VCaP (cell line): ENCODE results near the gene BLVRA.
"Not testable (repeated sequence)": the region's sequence is repeated elsewhere in the genome, so short reads cannot be mapped to it uniquely, and the experiment has no call there.

ENCODE experiments used
- H3K27ac ChIP-seq: fragments of 450-650 bp; 2 replicates; pipeline ENCODE4 v1.5.1; 2017
- TF ChIP-seq, protein P1 (sequence below): fragments of 450-650 bp; conservative IDR thresholded peaks from 2 replicates; pipeline ENCODE4 v1.5.1; 2017; ENCODE audit warnings: mild to moderate bottlenecking, moderate library complexity

The BLVRA gene

DNA sequence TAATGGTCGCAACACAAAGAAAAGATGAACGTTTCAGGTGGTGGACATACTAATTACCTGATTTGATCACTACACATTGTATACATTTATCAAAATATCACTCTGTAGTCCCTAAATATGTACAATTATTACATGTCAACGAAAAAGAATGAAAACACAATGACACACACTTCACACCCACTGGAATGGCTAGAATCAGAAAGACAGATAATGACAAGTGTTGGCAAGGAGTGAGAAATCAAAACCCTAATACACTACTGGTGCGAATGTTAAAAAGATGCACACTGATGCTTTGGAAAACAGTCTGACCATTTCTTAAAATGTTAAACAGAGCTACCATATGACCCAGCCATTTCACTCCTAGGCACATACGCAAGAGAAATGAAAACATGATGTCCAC lies 31.5 kb upstream of the BLVRA start:
- TF ChIP-seq, protein P1, sequence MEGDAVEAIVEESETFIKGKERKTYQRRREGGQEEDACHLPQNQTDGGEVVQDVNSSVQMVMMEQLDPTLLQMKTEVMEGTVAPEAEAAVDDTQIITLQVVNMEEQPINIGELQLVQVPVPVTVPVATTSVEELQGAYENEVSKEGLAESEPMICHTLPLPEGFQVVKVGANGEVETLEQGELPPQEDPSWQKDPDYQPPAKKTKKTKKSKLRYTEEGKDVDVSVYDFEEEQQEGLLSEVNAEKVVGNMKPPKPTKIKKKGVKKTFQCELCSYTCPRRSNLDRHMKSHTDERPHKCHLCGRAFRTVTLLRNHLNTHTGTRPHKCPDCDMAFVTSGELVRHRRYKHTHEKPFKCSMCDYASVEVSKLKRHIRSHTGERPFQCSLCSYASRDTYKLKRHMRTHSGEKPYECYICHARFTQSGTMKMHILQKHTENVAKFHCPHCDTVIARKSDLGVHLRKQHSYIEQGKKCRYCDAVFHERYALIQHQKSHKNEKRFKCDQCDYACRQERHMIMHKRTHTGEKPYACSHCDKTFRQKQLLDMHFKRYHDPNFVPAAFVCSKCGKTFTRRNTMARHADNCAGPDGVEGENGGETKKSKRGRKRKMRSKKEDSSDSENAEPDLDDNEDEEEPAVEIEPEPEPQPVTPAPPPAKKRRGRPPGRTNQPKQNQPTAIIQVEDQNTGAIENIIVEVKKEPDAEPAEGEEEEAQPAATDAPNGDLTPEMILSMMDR: no peak
- H3K27ac ChIP-seq: 0 out of 2 replicates have a peak overlapping the region, but pooled peaks have one; percentile 2

DNA sequence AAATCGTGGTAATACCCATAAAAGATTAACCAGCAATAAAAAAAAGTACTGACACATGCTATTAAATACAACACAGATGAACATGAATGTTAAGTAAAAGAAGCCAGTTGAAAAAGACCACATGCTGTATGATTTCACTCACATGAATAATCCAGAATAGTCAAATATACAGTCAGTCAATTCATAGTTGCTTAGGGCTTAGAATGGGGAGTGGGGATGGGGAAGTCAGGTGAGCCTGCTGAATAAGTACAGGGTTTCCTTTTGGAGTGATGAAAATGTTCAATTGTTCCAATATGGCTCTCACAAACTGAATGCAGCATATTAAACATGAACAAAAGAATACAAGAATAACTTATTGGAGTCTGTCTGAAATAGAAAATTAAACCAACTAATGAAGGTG lies 31.0 kb upstream of the BLVRA start:
- H3K27ac ChIP-seq: 0 out of 2 replicates have a peak overlapping the region, but pooled peaks have one; percentile 2
- TF ChIP-seq, protein P1: no peak

DNA sequence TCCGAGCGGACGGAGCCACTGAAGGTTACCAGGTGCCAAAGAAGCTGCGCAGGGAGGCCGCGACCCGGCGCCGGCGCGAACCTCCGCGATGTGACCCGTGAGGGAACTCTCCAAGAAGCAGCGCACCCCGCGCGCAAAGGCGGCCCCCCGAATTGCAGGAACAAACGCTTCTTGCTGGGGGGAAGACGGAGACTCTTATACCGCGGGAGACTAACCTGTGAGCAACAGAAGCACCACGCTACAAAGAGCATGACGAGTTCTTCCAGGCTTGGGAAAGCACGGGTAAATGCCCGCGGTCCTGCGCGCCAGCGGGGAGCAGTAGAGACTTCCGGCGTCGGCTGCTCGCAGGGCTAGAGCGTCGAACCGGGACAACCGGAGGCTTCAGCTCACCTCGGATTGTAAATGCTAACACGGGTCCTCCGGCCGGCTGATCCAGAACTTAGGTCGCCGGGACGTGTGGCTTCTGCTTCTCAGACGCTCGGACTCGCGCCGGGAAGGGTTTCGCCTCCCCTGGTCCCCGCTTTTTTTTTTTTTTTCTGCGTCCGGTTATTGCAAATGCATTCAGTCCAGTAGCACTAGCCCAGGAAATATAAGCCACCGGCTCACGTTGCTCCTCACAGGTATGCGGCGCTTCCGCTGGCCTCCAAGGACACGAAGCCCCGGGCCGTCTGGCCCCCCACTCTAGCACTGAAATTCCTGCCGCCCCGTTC lies 29.1 kb upstream of the BLVRA start, which contains the start of gene COA1:
Gene COA1 (minus strand): TSS at position 310 of the 710 bp plus-strand sequence. CDS start 80,909 bp downstream, outside the sequence.
- TF ChIP-seq, protein P1: no peak
- peak within 1 kb of the TSS; percentile 88 for H3K27ac ChIP-seq

DNA sequence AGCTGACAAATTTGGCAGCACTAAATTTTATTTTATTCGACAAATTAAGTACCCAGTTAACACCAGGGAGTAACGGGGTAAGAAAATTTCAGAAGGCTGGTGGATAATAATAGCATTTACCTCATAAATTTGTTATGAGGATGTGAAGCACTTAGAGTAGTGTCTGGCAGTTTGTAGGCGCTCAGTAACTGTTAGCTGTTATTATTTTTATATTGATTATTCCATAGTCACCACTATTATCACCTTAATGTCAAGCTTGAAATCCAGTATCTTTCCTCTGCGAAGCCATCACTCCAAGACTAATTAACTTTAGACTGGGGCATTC lies 28.6 kb upstream of the BLVRA start:
- TF ChIP-seq, protein P1: no peak
- peak overlapping the region; percentile 88 for H3K27ac ChIP-seq

DNA sequence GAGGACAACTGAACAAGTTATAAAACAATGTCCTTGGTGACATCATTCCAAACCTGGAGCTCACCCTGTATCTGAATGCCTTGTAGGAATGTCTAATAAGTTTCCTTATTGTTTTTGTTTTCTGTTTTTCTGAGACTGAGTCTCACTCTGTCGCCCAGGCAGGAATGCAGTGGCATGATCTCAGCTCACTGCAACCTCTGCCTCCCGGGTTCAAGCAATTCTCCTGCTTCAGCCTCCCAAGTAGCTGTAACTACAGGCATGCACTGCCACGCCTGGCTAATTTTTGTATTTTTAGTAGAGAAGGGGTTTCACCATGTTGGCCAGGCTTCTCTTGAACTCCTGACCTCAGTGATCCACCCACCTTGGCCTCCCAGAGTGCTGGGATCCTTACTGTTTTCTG lies 27.0 kb upstream of the BLVRA start:
- not testable (repeated sequence) for H3K27ac ChIP-seq

DNA sequence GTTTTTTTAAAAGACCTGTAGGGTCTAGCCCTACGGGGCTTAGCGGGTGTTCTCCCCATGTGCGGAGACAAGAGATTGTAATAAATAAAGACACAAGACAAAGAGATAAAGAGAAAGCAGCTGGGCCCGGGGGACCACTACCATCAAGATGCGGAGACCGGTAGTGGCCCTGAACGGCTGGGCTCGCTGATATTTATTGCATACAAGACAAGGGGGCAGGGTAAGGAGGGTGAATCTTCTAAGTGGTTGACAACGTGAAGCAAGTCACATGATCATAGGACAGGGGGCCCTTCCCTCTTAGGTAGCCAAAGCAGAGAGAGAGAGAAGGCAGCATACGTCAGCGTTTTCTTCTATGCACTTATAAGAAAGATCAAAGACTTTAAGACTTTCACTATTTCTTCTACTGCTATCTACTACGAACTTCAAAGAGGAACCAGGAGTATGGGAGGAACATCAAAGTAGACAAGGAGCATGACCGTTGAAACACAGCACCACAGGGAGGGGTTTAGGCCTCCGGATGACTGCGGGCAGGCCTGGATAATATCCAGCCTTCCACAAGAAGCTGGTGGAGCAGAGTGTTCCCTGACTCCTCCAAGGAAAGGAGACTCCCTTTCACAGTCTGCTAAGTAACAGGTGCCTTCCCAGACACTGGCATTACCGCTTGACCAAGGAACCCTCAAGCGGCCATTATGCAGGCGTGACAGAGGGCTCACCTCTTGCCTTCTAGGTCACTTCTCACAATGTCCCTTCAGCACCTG lies 23.7 kb upstream of the BLVRA start:
- not testable (repeated sequence) for H3K27ac ChIP-seq

DNA sequence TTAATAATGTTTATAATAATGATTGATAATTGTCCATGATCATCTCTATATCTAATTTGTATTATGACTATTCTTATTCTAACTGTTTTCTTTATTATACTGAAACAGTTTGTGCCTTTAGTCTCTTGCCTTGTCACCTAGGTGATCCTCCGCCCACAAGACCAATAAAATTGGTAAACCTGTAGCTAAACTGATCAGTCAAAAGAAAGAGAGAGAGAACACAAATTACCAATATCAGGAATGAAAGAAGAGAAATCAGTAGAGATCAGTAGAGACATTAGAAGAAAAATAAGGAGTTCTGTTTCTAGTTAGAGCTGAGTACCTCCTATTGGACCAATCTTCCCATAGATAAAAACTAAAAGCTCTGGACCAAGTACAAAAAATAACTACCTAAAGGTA lies 23.1 kb upstream of the BLVRA start:
- no peak overlapping the region for H3K27ac ChIP-seq
- TF ChIP-seq, protein P1: no peak

DNA sequence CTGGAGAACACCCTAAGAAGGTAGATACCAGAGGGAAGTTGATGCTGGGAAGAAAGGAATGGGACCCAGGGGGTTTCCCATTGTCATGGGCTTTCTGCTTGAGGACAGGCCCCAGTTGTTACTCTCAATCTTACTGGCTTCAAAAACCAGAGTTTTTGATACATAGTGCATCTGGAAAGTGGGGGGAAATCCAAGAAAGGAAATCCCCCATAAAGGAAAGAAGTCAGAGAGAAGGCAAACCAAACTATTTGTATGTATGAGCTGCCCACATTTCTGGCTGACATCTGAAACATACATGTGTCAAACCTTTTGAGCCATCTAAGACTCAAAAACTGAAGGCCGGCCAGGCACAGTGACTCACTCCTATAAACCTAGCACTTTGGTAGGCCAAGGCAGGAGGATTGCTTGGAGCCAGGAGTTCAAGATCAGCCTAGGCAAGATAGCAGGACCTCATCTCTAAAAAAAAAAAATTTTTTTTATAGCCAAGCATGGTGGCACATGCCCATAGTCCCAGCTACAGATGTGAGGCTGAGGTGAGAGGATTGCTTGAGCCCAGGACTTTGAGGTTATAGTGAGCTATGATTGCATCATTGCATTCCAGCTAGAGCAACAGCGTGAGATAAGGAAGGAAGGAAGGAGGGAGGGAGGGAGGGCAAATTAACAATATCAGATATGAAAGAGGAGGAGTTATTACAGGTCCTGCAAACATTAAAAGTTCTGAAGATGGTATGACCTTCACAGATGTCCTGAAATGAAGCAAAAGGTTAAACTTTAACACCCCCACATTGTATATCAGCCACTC lies 22.5 kb upstream of the BLVRA start:
- H3K27ac ChIP-seq: no peak overlapping the region
- TF ChIP-seq, protein P1: no peak
